ENCODE data around the gene CLDN16.

DNA sequence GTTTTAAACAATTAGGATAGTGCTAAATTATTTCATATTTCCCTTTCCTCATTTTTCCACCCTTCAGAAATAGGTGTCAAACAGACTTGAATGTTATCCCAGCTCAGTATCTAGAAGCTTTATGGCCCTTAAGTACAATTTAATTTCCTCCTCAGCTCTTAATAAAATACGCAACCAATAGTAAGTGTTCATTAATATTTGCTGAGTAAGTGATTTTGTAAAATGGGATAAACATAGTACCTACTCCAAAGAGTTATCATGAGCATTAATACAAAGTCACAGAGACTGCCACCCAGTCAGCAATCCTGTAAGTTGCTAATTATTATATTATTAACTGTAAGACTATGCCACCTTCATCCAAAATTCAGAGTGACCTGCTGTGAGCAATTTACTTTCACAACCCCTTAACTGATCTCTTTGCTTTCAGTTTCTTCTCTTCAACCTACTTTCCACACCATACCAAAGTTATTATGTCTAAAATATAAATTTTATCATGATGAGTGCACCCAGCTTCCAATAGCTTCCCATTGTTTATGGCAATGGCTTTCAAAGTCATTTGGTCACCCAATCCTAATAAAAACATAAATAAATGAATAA is 35.0 kb upstream of the CLDN16 start:
- TF ChIP-seq, protein P1, sequence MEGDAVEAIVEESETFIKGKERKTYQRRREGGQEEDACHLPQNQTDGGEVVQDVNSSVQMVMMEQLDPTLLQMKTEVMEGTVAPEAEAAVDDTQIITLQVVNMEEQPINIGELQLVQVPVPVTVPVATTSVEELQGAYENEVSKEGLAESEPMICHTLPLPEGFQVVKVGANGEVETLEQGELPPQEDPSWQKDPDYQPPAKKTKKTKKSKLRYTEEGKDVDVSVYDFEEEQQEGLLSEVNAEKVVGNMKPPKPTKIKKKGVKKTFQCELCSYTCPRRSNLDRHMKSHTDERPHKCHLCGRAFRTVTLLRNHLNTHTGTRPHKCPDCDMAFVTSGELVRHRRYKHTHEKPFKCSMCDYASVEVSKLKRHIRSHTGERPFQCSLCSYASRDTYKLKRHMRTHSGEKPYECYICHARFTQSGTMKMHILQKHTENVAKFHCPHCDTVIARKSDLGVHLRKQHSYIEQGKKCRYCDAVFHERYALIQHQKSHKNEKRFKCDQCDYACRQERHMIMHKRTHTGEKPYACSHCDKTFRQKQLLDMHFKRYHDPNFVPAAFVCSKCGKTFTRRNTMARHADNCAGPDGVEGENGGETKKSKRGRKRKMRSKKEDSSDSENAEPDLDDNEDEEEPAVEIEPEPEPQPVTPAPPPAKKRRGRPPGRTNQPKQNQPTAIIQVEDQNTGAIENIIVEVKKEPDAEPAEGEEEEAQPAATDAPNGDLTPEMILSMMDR (IDR thresholded peaks at IDR 0.05): no peak
- no peak for TF ChIP-seq POLR2A (IDR thresholded peaks at IDR 0.05)
